ENCODE data around the gene LIPC.

LIPC gene

GRCh38 chr15:58491499-58492202 lies 59.9 kb downstream of the LIPC start:
- H3K27ac ChIP-seq = no peak overlapping the region
- TF ChIP-seq CTCF (IDR thresholded peaks at IDR 0.05) = no peak
- TF ChIP-seq ZFX (IDR thresholded peaks at IDR 0.05; ENCODE audit: borderline replicate concordance) = no peak

- TF ChIP-seq ZFX (IDR thresholded peaks at IDR 0.05; ENCODE audit: borderline replicate concordance) (no peak), CTCF (IDR thresholded peaks at IDR 0.05) (no peak)
- no peak overlapping the region for H3K27ac ChIP-seq
Measured at GRCh38 chr15:58492661-58493397, 61.0 kb downstream of the LIPC start.

GRCh38 chr15:58494567-58494966 lies 62.8 kb downstream of the LIPC start:
- H3K27ac ChIP-seq = no peak overlapping the region
- no peak for TF ChIP-seq ZFX (IDR thresholded peaks at IDR 0.05; ENCODE audit: borderline replicate concordance)
- TF ChIP-seq CTCF (IDR thresholded peaks at IDR 0.05) = no peak

GRCh38 chr15:58495891-58496408 lies 64.2 kb downstream of the LIPC start:
- H3K27ac ChIP-seq = no peak overlapping the region
- TF ChIP-seq ZFX (IDR thresholded peaks at IDR 0.05; ENCODE audit: borderline replicate concordance) (no peak), CTCF (IDR thresholded peaks at IDR 0.05) (no peak)

- TF ChIP-seq ZFX (IDR thresholded peaks at IDR 0.05; ENCODE audit: borderline replicate concordance) = no peak
- TF ChIP-seq CTCF (IDR thresholded peaks at IDR 0.05) = no peak
- H3K27ac ChIP-seq = no peak overlapping the region
Measured at GRCh38 chr15:58497046-58497785, 65.4 kb downstream of the LIPC start.

- no peak for TF ChIP-seq CTCF (IDR thresholded peaks at IDR 0.05)
- TF ChIP-seq ZFX (IDR thresholded peaks at IDR 0.05; ENCODE audit: borderline replicate concordance) = no peak
- H3K27ac ChIP-seq = no peak overlapping the region
Measured at GRCh38 chr15:58498821-58499580, 67.2 kb downstream of the LIPC start.
